Neural cell (in vitro differentiated cells): Measurements from ENCODE around the gene ALS2CL. TPM values are rescaled to one million over a fixed set of nuclear protein-coding genes. Genes with fewer than 3 reads are reported as not detected.

Experiments used
- H2AFZ ChIP-seq: fragments of 200-600, 300-800 bp; sonication (generic), shearing (Covaris generic); 2 replicates; pipeline ENCODE4 v1.6.0; 2014; ENCODE audit warnings: low read depth, mild to moderate bottlenecking, antibody characterized with exemption, low read length, moderate library complexity
- H3F3A ChIP-seq: fragments of 200-600 bp; shearing (Covaris generic); 2 replicates; pipeline ENCODE4 v1.6.1; 2016; ENCODE audit warnings: mild to moderate bottlenecking, moderate library complexity, mixed read lengths, antibody characterized with exemption, low read length; ENCODE audit not compliant: insufficient read depth, poor library complexity, severe bottlenecking
- H3K27ac ChIP-seq: fragments of 200-600, 300-800 bp; sonication (generic), shearing (Covaris generic); 2 replicates; pipeline ENCODE4 v1.5.1; 2014; ENCODE audit warnings: mild to moderate bottlenecking, low read length, moderate library complexity
- H3K27me3 ChIP-seq: fragments of 300-800, 200-600 bp; sonication (generic), shearing (Covaris generic); 2 replicates; pipeline ENCODE4 v1.6.0; 2014; ENCODE audit warnings: mild to moderate bottlenecking, low read depth, low read length, moderate library complexity; ENCODE audit not compliant: insufficient read depth
- H3K36me3 ChIP-seq: fragments of 300-800, 200-600 bp; sonication (generic), shearing (Covaris generic); 2 replicates; pipeline ENCODE4 v1.5.1; 2014; ENCODE audit warnings: mild to moderate bottlenecking, antibody characterized with exemption, low read length, moderate library complexity; ENCODE audit not compliant: insufficient read depth
- H3K4me2 ChIP-seq: fragments of 300-800, 200-600 bp; sonication (generic), shearing (Covaris generic); 2 replicates; pipeline ENCODE4 v1.6.0; 2014; ENCODE audit warnings: mild to moderate bottlenecking, low read length
- H3K4me3 ChIP-seq: fragments of 300-800, 200-600 bp; sonication (generic), shearing (Covaris generic); 2 replicates; pipeline ENCODE4 v1.5.1; 2014; ENCODE audit warnings: mild to moderate bottlenecking, low read length, moderate library complexity
- H3K79me2 ChIP-seq: fragments of 200-600 bp; shearing (Covaris generic); replicated peaks from 2 replicates; pipeline ENCODE4 v1.6.0; 2014; ENCODE audit warnings: mild to moderate bottlenecking, low read length, moderate library complexity; ENCODE audit not compliant: insufficient read depth
- H3K9ac ChIP-seq: fragments of 300-800, 200-600 bp; sonication (generic), shearing (Covaris generic); 2 replicates; pipeline ENCODE4 v1.6.1; 2016; ENCODE audit warnings: mild to moderate bottlenecking, low read length, mixed read lengths
- H3K9me2 ChIP-seq: fragments of 200-600 bp; shearing (Covaris generic); 2 replicates; pipeline ENCODE4 v1.6.1; 2016; ENCODE audit warnings: mild to moderate bottlenecking, low read length, mixed read lengths; ENCODE audit not compliant: insufficient read depth
- H3K9me3 ChIP-seq: fragments of 200-600, 300-800 bp; sonication (generic), shearing (Covaris generic); 2 replicates; pipeline ENCODE4 v1.6.1; 2016; ENCODE audit warnings: mild to moderate bottlenecking, mixed run types, low read length, moderate library complexity, mixed read lengths
- H4K20me1 ChIP-seq: fragments of 200-600 bp; shearing (Covaris generic); 2 replicates; pipeline ENCODE4 v1.6.1; 2016; ENCODE audit warnings: mild to moderate bottlenecking, mixed run types; ENCODE audit not compliant: insufficient read depth
- CTCF ChIP-seq: fragments of 450-650 bp; IDR thresholded peaks from 2 replicates; pipeline ENCODE4 v1.5.1; 2014; ENCODE audit warnings: antibody characterized with exemption, mild to moderate bottlenecking, moderate library complexity; ENCODE audit not compliant: poor library complexity, severe bottlenecking
- EP300 ChIP-seq: fragments of 450-650 bp; conservative IDR thresholded peaks from 2 replicates; pipeline ENCODE4 v1.6.1; 2014; ENCODE audit warnings: antibody characterized with exemption, mild to moderate bottlenecking, moderate library complexity; ENCODE audit not compliant: poor library complexity, severe bottlenecking
- EZH2 ChIP-seq: fragments of 200-600, 300-800 bp; shearing (Covaris generic), sonication (generic); IDR thresholded peaks from 2 replicates; pipeline ENCODE4 v1.6.1; 2014; ENCODE audit warnings: antibody characterized with exemption, low read length, borderline replicate concordance, mild to moderate bottlenecking; ENCODE audit not compliant: insufficient read depth, poor library complexity, severe bottlenecking
- MXI1 ChIP-seq: fragments of 450-650 bp; conservative IDR thresholded peaks from 2 replicates; pipeline ENCODE4 v1.6.1; 2014; ENCODE audit warnings: antibody characterized with exemption, mild to moderate bottlenecking; ENCODE audit not compliant: poor library complexity, severe bottlenecking
- POLR2AphosphoS5 ChIP-seq: IDR thresholded peaks from 2 replicates; pipeline ENCODE4 v1.6.1; 2012
- RAD21 ChIP-seq: fragments of 450-650 bp; conservative IDR thresholded peaks from 2 replicates; pipeline ENCODE4 v1.6.1; 2014; ENCODE audit warnings: antibody characterized with exemption, mild to moderate bottlenecking, moderate library complexity
- REST ChIP-seq: IDR thresholded peaks from 2 replicates; pipeline ENCODE4 v1.6.1; 2012; ENCODE audit warnings: borderline replicate concordance
- SMC3 ChIP-seq: fragments of 450-650 bp; conservative IDR thresholded peaks from 2 replicates; pipeline ENCODE4 v1.6.1; 2014; ENCODE audit warnings: antibody characterized with exemption, mild to moderate bottlenecking, moderate library complexity; ENCODE audit not compliant: poor library complexity
- TAF1 ChIP-seq: IDR thresholded peaks from 2 replicates; pipeline ENCODE4 v1.6.1; 2012; ENCODE audit warnings: low read depth
- polyA plus RNA-seq: library from polyadenylated mRNA; depleted of rRNA; stranded (reverse); fragments of >200 nt; gene quantifications from 2 replicates; pipeline ENCODE4 v1.2.3, GENCODE V29; 2014

The ALS2CL gene
- polyA plus RNA-seq, 1 donor from 2014 or later: 0.11 TPM

DNA sequence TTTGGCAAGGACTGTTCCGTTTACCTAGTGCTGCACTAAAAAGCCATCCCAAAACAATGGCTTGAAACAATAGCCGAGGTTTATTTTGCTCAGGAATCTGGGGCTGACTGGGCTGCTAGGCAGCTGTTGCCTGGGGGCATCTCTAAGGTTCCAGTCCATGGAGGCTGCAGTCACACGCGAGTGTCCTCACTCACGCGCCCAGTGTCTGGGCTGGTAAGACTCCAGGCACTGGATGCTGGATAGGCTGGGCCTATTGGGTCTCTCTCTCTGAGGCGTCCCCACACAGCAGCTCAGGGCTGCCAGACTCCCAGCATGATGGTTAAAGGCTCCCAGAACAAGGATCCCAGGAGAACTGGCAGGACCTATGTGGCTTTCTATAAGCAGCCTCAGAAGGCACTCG, 34.2 kb downstream of the ALS2CL start:
- TF ChIP-seq EP300 (no peak), RAD21 (no peak), TAF1 (no peak), REST (no peak), EZH2 (no peak), SMC3 (no peak), MXI1 (no peak)
- Histone ChIP-seq H3K9ac (no peak overlapping the region), H3F3A (no peaks in the 10 kb centered on the region), H3K9me3 (no peaks in the 10 kb centered on the region), H3K27ac (no peak overlapping the region), H3K36me3 (no peaks in the 10 kb centered on the region), H3K9me2 (no peaks in the 10 kb centered on the region), H3K79me2 (no peaks in the 10 kb centered on the region), H2AFZ (no peak overlapping the region), H3K4me2 (no peak overlapping the region), H3K27me3 (no peaks in the 10 kb centered on the region), H4K20me1 (no peaks in the 10 kb centered on the region), H3K4me3 (no peak overlapping the region)

DNA sequence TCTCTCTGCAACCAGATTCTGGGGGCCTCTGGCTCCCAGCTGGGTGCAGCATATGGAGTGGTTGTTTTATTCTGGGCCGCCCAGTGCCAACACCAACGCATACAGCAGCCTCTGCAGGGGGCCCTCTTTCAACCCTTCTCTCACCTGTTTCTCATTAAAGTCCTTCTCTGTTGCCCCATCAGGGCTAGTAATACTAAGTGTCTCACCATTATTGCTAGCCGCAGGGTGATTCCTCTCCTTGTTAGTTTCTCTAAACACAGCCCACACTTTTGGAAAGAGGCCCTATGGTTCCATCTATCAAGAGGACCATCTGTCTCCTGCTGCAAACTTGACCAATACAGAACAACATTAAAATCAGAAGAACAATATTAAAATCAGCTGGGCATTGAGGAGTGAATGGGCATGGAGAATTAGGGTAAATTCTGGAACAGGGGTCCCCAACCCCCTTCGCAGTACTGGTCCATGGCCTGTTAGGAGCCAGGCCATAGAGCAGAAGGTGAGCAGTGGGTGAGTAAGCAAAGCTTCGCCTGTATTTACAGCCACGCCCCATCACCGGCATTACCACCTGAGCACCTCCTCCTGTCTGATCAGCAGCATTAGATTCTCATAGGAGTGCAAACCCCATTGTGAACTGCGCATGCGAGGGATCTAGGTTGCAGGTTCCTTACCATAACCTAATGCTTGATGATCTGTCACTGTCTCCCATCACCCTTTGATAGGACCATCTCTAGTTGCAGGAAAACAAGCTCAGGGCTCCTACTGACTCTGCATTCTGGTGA, 36.5 kb downstream of the ALS2CL start:
- Histone ChIP-seq H4K20me1 (no peaks in the 10 kb centered on the region), H3K27me3 (no peaks in the 10 kb centered on the region), H3K9me3 (no peaks in the 10 kb centered on the region), H2AFZ (no peak overlapping the region), H3K9me2 (no peaks in the 10 kb centered on the region), H3K4me2 (no peak overlapping the region), H3F3A (no peaks in the 10 kb centered on the region), H3K9ac (no peak overlapping the region), H3K4me3 (no peak overlapping the region), H3K79me2 (no peaks in the 10 kb centered on the region), H3K27ac (no peak overlapping the region), H3K36me3 (no peaks in the 10 kb centered on the region)
- no peak for TF ChIP-seq EP300
- TF ChIP-seq POLR2AphosphoS5: no peak
- TF ChIP-seq MXI1: no peak
- TF ChIP-seq REST: no peak
- no peak for TF ChIP-seq SMC3
- no peak for TF ChIP-seq EZH2
- TF ChIP-seq RAD21: no peak
- TF ChIP-seq CTCF: no peak
- no peak for TF ChIP-seq TAF1
